ENCODE data around the gene BACE2. TPM values are rescaled to one million over a fixed set of nuclear protein-coding genes. Genes with fewer than 3 reads are reported as not detected.

BACE2 gene
- total and polyA plus RNA-seq, 2 of the 13 experiments (the other 11 are each of a cell fraction or from before 2014, with no cell fraction given), result 0.07 to 0.11 TPM

DNA sequence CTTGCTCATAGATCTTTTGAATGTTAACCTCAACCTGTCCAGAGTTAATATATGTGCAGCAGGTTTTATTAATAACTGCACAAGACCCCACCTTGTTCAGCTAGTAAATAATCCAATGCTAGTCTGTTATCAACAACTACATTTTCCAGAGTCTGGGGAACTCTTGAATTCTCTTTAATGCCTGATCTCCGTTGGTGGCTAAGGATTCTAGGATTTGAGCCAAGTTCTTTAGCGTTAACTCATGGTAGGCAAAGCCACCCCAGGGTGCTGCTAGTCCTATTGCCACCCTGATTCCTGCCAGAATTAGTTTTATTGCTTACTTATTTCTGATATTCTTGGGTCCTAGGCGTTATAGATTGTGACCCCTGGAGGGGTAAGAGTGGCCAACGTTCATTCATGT is 12.8 kb downstream of the BACE2 start (continued):
- TF ChIP-seq, protein P1, sequence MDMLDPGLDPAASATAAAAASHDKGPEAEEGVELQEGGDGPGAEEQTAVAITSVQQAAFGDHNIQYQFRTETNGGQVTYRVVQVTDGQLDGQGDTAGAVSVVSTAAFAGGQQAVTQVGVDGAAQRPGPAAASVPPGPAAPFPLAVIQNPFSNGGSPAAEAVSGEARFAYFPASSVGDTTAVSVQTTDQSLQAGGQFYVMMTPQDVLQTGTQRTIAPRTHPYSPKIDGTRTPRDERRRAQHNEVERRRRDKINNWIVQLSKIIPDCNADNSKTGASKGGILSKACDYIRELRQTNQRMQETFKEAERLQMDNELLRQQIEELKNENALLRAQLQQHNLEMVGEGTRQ (IDR thresholded peaks at IDR 0.05; ENCODE audit: low read depth, low read length), result no peak
- TF ChIP-seq, protein P1 (CRISPR knock-in tag; IDR thresholded peaks at IDR 0.05; ENCODE audit: borderline replicate concordance), result no peak
- TF ChIP-seq HNRNPL (IDR thresholded peaks at IDR 0.05; ENCODE audit: low read depth, low read length) (no peak), ZNF512 (CRISPR knock-in tag; IDR thresholded peaks at IDR 0.05) (no peak), ZFP1 (CRISPR knock-in tag; IDR thresholded peaks at IDR 0.05) (no peak), REXO4 (CRISPR knock-in tag; IDR thresholded peaks at IDR 0.05; ENCODE audit: borderline replicate concordance) (no peak)
- TF ChIP-seq, protein P2, sequence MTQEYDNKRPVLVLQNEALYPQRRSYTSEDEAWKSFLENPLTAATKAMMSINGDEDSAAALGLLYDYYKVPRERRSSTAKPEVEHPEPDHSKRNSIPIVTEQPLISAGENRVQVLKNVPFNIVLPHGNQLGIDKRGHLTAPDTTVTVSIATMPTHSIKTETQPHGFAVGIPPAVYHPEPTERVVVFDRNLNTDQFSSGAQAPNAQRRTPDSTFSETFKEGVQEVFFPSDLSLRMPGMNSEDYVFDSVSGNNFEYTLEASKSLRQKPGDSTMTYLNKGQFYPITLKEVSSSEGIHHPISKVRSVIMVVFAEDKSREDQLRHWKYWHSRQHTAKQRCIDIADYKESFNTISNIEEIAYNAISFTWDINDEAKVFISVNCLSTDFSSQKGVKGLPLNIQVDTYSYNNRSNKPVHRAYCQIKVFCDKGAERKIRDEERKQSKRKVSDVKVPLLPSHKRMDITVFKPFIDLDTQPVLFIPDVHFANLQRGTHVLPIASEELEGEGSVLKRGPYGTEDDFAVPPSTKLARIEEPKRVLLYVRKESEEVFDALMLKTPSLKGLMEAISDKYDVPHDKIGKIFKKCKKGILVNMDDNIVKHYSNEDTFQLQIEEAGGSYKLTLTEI (CRISPR knock-in tag; conservative IDR thresholded peaks at IDR 0.05), result no peak

- Histone ChIP-seq H3K36me3 (replicated peaks in 1 of 2; ENCODE audit: control insufficient read depth in 1 of 2, insufficient read depth in 2 of 2, low read length in 2 of 2) (no peaks in the 10 kb centered on the region), H3K9me3 (ENCODE audit: low read length) (no peaks in the 10 kb centered on the region), H3K4me1 (ENCODE audit: insufficient read depth, low read length) (no peaks in the 10 kb centered on the region), H2AFZ (ENCODE audit: low read length) (no peak overlapping the region), H3K4me2 (ENCODE audit: low read depth, low read length) (no peak overlapping the region), H3K27me3 (ENCODE audit: control insufficient read depth in 1 of 2, insufficient read depth in 2 of 2, low read length in 2 of 2) (peaks cover 0 to 11% of the 10 kb centered on the region in 2 experiments; a peak in 2 of 5 replicates), H3K27ac (ENCODE audit: extremely low read length, insufficient read depth, low read length) (no peak overlapping the region), H3K79me2 (ENCODE audit: insufficient read depth, low read length) (no peaks in the 10 kb centered on the region), H3K9ac (ENCODE audit: insufficient read depth, low read depth, low read length) (no peak overlapping the region), H4K20me1 (ENCODE audit: insufficient read depth, low read length) (no peaks in the 10 kb centered on the region), H3K4me3 (replicated peaks in 1 of 3; ENCODE audit: insufficient read depth in 1 of 3, low read depth in 2 of 3, low read length in 3 of 3) (no peak overlapping the region)
- ChIA-PET POLR2A (no interaction called here), CTCF (ENCODE audit: low intra/inter-chr PET ratio, low total read pairs) (no interaction called here)
- DNase-seq (ENCODE audit: low spot score) (no peak), ATAC-seq (no peak), FAIRE-seq (no peak)
- BruUV-seq (replicated peaks), result no TSS peak
- in situ Hi-C loops (cut with HindIII; ENCODE audit: extremely low pct_ligation_motif_present, low pct_unique_long_range_greater_than_20kb) (no loop called here), intact Hi-C loops (cut with micrococcal nuclease; ENCODE audit: unreplicated experiment) (no loop called here)
- 5% methylated on average over 1 of the region's 1 CpG for WGBS (ENCODE audit: low lambda C conversion rate)
- TF ChIP-seq ZNF570 (CRISPR knock-in tag; IDR thresholded peaks at IDR 0.05; ENCODE audit: borderline replicate concordance) (no peak), JUN (CRISPR knock-in tag; IDR thresholded peaks at IDR 0.05) (no peak), IRX3 (CRISPR knock-in tag; IDR thresholded peaks at IDR 0.05; ENCODE audit: borderline replicate concordance, low read depth) (no peak), RBM22 (optimal IDR thresholded peaks at IDR 0.05; ENCODE audit: low read length) (no peak)
These were observed 14.6 kb downstream of the BACE2 start for GRCh38 chr21:41182547-41182946.
